ENCODE results near the gene TNF. TPM values are rescaled to one million over a fixed set of nuclear protein-coding genes. Genes with fewer than 3 reads are reported as not detected.

Gene TNF
- total RNA-seq, 2 experiments from 2014 or later: 161 to 162 TPM

DNA sequence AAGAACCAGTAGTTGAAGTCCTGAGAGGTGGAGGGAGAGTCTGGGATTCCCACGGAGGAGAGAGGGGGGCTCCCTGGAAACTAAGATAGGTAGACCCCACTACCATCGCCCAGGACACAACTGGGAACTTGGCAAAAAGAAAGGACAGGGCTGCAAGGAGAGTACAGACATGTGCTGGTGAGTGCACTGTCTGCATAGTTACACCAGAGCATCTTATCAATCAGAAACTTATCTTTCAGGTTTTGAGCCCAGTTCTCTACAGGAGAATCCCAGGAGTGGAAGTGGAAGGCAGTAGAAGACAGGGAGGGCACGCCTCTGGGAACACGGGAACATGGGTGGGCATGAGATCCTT, 15.8 kb upstream of the TNF start:
- ChIA-PET POLR2A (interaction anchor here (0.6 to 5.7 kb wide), 8 partner anchors 9 to 268 kb away, joined by 3 to 66 read pairs (median 3); partner anchors contain the start of genes BAG6, HSPA1B, LST1 and LTA), CTCF (interaction anchor here (0.6 to 24.4 kb wide), 9 partner anchors 8 to 407 kb away, joined by 3 to 348 read pairs (median 12); partner anchors contain the start of genes LTA, LTB, NCR3 and NFKBIL1)

DNA sequence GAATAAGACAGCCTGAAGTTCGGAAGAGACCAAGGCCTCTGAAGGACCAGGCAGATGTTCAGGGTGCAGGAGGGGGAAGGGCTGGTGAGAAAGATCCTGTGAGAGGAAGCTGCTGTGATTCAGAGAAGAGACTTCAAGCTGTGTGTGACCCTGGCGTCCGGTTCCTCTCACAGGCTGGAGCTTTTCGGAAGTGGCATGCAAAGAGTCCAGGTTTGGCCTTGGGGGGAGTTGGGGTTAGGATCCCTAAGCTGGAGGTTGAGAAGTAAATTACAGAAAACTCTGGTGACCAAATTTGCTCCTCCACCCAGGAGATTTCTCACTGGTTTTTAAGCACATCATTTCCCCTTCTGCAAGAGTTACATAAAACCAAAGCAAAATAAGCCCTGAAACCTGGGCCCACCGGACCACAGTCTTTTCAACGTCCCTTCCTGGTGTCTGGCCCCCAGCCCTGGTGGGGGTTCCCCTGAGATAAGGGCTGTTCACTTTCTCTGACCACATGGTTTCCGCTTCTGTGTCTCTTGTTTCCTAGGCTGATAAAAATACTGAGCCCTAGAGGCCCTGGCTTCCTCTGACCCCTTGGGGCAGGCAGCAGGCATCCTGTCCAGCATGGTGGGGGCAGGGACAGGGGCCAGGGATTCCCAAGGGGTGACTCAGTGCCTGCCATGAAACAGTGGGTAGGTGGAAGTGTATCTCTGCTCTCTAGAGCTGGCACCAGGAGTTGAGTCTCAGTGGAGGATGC, 15.2 kb upstream of the TNF start:
- ChIA-PET POLR2A (interaction anchor here (0.6 to 5.7 kb wide), 7 partner anchors 10 to 267 kb away, joined by 3 to 66 read pairs (median 3); partner anchors contain the start of genes BAG6, HSPA1B, LTA and TNF), CTCF (interaction anchor here (0.6 to 24.4 kb wide), 9 partner anchors 9 to 408 kb away, joined by 3 to 348 read pairs (median 12); partner anchors contain the start of genes LTA, LTB, NCR3 and NFKBIL1)

DNA sequence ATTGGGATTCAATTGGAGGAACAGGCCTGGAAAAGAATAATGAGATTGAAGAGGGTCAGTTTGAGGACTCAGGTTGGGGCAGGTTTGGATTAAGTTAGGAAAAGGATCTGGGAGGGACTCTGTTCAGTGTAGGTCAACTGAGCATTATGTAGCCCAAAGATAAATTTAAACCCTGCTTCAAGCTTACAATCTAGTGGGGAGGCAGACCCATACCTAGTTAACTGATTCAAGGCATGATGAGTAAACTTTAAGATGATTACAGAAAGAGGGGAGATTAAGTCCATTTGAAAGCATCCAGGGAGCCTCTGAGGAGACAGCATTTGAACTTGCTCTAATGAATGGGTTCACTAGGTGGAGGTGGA, 14.7 kb upstream of the TNF start:
- CTCF ChIA-PET: interaction anchor here (0.9 to 24.4 kb wide), 6 partner anchors 11 to 36 kb away, joined by 3 to 348 read pairs (median 32); partner anchors contain the start of genes LTA, LTB, NCR3 and NFKBIL1
- POLR2A ChIA-PET: interaction anchor here (3.2 to 5.7 kb wide), 2 partner anchors 9 to 15 kb away, joined by 41 to 66 read pairs; partner anchors contain the start of genes LTA and TNF

DNA sequence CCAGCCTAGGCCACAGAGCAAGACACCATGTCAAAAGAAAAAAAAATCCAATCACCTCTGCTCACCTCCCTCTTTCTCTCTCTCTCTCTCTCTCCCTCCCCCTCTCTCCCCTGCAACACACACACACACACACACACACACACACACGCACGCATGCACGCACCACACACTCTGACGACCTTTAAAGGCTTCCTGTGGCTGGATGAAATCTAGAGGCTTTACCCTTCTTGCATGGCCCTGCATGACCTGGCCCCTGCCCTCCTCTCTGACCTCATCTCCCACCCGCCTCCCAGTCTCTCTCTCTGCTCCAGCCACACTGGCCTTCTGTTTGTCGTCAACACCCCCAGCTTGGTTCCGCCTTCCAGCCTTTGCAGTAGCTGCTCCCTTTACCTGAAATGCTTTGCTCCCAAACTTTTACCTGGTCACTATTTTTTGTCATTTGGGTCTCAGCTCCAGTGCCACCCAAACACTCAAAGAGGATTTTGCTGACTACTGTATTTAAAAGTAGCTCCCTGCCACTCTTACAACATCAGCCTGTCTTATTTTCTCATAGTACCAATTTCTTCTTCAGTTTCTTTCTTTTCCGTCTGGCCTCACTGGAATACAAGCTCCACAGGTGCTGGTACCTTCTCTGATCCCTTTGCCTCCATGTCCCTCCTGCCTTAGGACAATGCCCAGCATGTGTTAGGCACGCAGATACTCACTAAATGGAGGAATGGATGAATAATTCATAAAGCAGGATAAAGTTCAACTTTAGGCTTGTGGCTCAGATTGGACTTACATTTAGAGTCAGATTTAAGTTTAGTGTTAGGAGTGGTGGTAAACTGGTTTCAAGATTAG, 7.6 kb upstream of the TNF start:
- CTCF ChIA-PET: interaction anchor here (0.7 to 9.0 kb wide), 8 partner anchors 8 to 30 kb away, joined by 3 to 80 read pairs (median 8); partner anchors contain the start of gene NCR3
- POLR2A ChIA-PET: interaction anchor here (0.6 to 4.8 kb wide), 4 partner anchors 8 to 229 kb away, joined by 3 to 41 read pairs (median 8); partner anchors contain the start of gene LTB

DNA sequence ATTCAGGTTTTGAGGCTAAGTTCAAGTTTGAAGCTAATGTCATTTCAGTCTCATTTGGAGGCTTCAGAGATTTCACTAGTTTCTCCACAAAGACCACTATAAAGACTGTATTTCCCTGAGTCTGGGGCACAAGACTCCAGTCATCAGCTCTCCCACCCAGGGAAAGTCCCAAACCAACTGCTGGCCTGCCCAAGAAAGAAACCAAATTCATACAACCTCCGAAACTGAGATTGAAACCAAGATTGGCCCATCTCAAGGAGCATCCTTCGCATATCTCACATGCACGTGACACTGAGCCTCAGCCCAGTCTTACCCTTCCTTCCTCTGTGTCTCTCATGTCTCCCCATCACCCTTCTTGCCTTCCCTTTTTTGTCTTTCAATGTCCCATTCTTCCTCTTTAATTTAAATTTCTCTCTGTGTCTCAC, 6.8 kb upstream of the TNF start:
- CTCF ChIA-PET: interaction anchor here (0.7 to 9.0 kb wide), 10 partner anchors 8 to 227 kb away, joined by 3 to 80 read pairs (median 4); partner anchors contain the start of genes NCR3 and VARS1
- POLR2A ChIA-PET: interaction anchor here (1.4 to 4.8 kb wide), 3 partner anchors 8 to 14 kb away, joined by 4 to 41 read pairs (median 11); partner anchors contain the start of gene LTB

DNA sequence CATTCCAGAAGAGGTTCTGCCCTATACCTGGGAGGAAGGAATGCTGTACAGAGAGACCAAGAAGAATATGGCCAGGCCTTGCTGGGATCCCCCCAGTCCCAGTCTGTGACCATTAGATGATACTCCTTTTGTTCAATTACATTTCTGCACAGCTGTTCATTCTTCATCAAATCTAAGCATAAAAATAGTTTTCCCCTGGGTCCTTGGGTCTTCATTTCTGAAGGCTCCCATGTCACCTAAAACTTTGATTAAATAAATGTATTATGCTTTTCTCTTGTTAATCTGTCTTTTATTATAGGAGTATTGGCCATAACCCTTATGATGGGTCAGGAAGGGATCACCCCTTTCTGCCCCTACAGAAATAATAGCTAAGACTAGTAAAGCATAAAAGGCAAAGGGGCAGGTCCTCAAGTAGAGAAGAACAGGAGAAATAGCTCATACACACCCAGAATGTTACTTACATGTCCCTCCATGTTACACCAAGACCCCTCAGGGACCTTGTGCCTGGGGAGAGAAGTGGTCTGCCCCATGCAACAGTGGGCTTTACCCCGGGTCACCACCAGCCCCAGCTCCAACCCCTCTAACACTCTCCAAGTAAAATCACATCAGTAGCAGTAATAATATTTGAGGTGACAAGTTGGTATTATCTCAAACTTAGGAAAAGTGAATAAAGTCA, 5.4 kb upstream of the TNF start:
- CTCF ChIA-PET: interaction anchor here (1.1 to 9.0 kb wide), 8 partner anchors 10 to 226 kb away, joined by 3 to 80 read pairs (median 12); partner anchors contain the start of genes LST1, NCR3 and VARS1
- POLR2A ChIA-PET: interaction anchor here (1.3 to 4.8 kb wide), 2 partner anchors 10 kb away, joined by 6 to 41 read pairs; no protein-coding TSS in a partner anchor

DNA sequence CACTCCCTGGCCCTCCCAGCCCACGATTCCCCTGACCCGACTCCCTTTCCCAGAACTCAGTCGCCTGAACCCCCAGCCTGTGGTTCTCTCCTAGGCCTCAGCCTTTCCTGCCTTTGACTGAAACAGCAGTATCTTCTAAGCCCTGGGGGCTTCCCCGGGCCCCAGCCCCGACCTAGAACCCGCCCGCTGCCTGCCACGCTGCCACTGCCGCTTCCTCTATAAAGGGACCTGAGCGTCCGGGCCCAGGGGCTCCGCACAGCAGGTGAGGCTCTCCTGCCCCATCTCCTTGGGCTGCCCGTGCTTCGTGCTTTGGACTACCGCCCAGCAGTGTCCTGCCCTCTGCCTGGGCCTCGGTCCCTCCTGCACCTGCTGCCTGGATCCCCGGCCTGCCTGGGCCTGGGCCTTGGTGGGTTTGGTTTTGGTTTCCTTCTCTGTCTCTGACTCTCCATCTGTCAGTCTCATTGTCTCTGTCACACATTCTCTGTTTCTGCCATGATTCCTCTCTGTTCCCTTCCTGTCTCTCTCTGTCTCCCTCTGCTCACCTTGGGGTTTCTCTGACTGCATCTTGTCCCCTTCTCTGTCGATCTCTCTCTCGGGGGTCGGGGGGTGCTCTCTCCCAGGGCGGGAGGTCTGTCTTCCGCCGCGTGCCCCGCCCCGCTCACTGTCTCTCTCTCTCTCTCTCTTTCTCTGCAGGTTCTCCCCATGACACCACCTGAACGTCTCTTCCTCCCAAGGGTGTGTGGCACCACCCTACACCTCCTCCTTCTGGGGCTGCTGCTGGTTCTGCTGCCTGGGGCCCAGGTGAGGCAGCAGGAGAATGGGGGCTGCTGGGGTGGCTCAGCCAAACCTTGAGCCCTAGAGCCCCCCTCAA, 3.1 kb upstream of the TNF start, which contains the start of gene LTA:
TSS of gene LTA (plus strand) at position 249 of the 871 bp plus-strand sequence. CDS start at position 703, 454 bp downstream.
- POLR2A ChIA-PET: interaction anchor here (0.7 to 4.8 kb wide), 2 partner anchors 13 to 77 kb away, joined by 4 to 41 read pairs; no protein-coding TSS in a partner anchor
- CTCF ChIA-PET: interaction anchor here (1.0 to 9.0 kb wide), 8 partner anchors 8 to 26 kb away, joined by 4 to 80 read pairs (median 22); partner anchors contain the start of genes ATP6V1G2, LST1 and NFKBIL1

DNA sequence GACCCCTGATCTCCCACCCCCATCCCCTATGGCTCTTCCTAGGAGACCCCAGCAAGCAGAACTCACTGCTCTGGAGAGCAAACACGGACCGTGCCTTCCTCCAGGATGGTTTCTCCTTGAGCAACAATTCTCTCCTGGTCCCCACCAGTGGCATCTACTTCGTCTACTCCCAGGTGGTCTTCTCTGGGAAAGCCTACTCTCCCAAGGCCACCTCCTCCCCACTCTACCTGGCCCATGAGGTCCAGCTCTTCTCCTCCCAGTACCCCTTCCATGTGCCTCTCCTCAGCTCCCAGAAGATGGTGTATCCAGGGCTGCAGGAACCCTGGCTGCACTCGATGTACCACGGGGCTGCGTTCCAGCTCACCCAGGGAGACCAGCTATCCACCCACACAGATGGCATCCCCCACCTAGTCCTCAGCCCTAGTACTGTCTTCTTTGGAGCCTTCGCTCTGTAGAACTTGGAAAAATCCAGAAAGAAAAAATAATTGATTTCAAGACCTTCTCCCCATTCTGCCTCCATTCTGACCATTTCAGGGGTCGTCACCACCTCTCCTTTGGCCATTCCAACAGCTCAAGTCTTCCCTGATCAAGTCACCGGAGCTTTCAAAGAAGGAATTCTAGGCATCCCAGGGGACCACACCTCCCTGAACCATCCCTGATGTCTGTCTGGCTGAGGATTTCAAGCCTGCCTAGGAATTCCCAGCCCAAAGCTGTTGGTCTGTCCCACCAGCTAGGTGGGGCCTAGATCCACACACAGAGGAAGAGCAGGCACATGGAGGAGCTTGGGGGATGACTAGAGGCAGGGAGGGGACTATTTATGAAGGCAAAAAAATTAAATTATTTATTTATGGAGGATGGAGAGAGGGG, 1.9 kb upstream of the TNF start:
- ChIA-PET POLR2A (interaction anchor here (1.1 to 4.9 kb wide), 6 partner anchors 14 to 79 kb away, joined by 3 to 66 read pairs (median 10); partner anchors contain the start of genes BAG6, DDX39B and LST1), CTCF (interaction anchor here (0.5 to 9.0 kb wide), 11 partner anchors 10 to 132 kb away, joined by 3 to 80 read pairs (median 5); partner anchors contain the start of genes ATP6V1G2, DDX39B, LST1 and NCR3)

DNA sequence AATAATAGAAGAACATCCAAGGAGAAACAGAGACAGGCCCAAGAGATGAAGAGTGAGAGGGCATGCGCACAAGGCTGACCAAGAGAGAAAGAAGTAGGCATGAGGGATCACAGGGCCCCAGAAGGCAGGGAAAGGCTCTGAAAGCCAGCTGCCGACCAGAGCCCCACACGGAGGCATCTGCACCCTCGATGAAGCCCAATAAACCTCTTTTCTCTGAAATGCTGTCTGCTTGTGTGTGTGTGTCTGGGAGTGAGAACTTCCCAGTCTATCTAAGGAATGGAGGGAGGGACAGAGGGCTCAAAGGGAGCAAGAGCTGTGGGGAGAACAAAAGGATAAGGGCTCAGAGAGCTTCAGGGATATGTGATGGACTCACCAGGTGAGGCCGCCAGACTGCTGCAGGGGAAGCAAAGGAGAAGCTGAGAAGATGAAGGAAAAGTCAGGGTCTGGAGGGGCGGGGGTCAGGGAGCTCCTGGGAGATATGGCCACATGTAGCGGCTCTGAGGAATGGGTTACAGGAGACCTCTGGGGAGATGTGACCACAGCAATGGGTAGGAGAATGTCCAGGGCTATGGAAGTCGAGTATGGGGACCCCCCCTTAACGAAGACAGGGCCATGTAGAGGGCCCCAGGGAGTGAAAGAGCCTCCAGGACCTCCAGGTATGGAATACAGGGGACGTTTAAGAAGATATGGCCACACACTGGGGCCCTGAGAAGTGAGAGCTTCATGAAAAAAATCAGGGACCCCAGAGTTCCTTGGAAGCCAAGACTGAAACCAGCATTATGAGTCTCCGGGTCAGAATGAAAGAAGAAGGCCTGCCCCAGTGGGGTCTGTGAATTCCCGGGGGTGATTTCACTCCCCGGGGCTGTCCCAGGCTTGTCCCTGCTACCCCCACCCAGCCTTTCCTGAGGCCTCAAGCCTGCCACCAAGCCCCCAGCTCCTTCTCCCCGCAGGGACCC, 981 bp upstream of the TNF start:
- POLR2A ChIA-PET: interaction anchor here (0.5 to 4.9 kb wide), 14 partner anchors 9 to 219 kb away, joined by 3 to 66 read pairs (median 5); partner anchors contain the start of genes BAG6, DDX39B, LST1 and NCR3

DNA sequence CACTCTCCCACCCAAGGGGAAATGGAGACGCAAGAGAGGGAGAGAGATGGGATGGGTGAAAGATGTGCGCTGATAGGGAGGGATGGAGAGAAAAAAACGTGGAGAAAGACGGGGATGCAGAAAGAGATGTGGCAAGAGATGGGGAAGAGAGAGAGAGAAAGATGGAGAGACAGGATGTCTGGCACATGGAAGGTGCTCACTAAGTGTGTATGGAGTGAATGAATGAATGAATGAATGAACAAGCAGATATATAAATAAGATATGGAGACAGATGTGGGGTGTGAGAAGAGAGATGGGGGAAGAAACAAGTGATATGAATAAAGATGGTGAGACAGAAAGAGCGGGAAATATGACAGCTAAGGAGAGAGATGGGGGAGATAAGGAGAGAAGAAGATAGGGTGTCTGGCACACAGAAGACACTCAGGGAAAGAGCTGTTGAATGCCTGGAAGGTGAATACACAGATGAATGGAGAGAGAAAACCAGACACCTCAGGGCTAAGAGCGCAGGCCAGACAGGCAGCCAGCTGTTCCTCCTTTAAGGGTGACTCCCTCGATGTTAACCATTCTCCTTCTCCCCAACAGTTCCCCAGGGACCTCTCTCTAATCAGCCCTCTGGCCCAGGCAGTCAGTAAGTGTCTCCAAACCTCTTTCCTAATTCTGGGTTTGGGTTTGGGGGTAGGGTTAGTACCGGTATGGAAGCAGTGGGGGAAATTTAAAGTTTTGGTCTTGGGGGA, 754 bp downstream of the TNF start:
- CTCF ChIA-PET: interaction anchor here (0.7 to 12.2 kb wide), 10 partner anchors 8 to 35 kb away, joined by 3 to 300 read pairs (median 14); partner anchors contain the start of genes ATP6V1G2, DDX39B, LST1 and NCR3
- POLR2A ChIA-PET: interaction anchor here (0.5 to 4.9 kb wide), 15 partner anchors 7 to 365 kb away, joined by 3 to 66 read pairs (median 5); partner anchors contain the start of genes DDX39B, LST1, NCR3 and NFKBIL1

More for the DNA sequence above, 981 bp upstream of the TNF start:
- CTCF ChIA-PET: interaction anchor here (0.5 to 9.0 kb wide), 10 partner anchors 9 to 133 kb away, joined by 3 to 80 read pairs (median 6); partner anchors contain the start of genes ATP6V1G2, DDX39B, LST1 and NCR3

DNA sequence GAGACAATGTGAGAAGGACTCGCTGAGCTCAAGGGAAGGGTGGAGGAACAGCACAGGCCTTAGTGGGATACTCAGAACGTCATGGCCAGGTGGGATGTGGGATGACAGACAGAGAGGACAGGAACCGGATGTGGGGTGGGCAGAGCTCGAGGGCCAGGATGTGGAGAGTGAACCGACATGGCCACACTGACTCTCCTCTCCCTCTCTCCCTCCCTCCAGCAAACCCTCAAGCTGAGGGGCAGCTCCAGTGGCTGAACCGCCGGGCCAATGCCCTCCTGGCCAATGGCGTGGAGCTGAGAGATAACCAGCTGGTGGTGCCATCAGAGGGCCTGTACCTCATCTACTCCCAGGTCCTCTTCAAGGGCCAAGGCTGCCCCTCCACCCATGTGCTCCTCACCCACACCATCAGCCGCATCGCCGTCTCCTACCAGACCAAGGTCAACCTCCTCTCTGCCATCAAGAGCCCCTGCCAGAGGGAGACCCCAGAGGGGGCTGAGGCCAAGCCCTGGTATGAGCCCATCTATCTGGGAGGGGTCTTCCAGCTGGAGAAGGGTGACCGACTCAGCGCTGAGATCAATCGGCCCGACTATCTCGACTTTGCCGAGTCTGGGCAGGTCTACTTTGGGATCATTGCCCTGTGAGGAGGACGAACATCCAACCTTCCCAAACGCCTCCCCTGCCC, 1.7 kb downstream of the TNF start:
- ChIA-PET CTCF (interaction anchor here (0.7 to 12.2 kb wide), 7 partner anchors 9 to 28 kb away, joined by 3 to 300 read pairs (median 9); partner anchors contain the start of genes ATP6V1G2, LST1, NCR3 and NFKBIL1), POLR2A (interaction anchor here (0.6 to 4.9 kb wide), 9 partner anchors 8 to 45 kb away, joined by 3 to 66 read pairs (median 5); partner anchors contain the start of genes NCR3 and NFKBIL1)

DNA sequence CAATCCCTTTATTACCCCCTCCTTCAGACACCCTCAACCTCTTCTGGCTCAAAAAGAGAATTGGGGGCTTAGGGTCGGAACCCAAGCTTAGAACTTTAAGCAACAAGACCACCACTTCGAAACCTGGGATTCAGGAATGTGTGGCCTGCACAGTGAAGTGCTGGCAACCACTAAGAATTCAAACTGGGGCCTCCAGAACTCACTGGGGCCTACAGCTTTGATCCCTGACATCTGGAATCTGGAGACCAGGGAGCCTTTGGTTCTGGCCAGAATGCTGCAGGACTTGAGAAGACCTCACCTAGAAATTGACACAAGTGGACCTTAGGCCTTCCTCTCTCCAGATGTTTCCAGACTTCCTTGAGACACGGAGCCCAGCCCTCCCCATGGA, 2.2 kb downstream of the TNF start:
- CTCF ChIA-PET: interaction anchor here (0.6 to 12.2 kb wide), 6 partner anchors 9 to 254 kb away, joined by 3 to 300 read pairs (median 11); partner anchors contain the start of genes ATP6V1G2, LST1, NCR3 and NFKBIL1
- POLR2A ChIA-PET: interaction anchor here (0.6 to 4.9 kb wide), 7 partner anchors 10 to 261 kb away, joined by 3 to 66 read pairs (median 7); partner anchors contain the start of genes NCR3 and NFKBIL1

Measured in activated CD8-positive, alpha-beta memory T cell treated with anti-CD3 and anti-CD28 coated beads for 36 hours (primary cell).